ENCODE data around the gene SET.

Gene SET

GRCh38 chr9:128731093-128731492, 42.1 kb downstream of the SET start:
- no peaks in the 10 kb centered on the region for H3K27me3 ChIP-seq (ENCODE audit: insufficient read depth, poor library complexity, severe bottlenecking)
- no peak for TF ChIP-seq SPI1 (IDR thresholded peaks at IDR 0.05; ENCODE audit: borderline replicate concordance, low read depth)
- TF ChIP-seq, protein P1, sequence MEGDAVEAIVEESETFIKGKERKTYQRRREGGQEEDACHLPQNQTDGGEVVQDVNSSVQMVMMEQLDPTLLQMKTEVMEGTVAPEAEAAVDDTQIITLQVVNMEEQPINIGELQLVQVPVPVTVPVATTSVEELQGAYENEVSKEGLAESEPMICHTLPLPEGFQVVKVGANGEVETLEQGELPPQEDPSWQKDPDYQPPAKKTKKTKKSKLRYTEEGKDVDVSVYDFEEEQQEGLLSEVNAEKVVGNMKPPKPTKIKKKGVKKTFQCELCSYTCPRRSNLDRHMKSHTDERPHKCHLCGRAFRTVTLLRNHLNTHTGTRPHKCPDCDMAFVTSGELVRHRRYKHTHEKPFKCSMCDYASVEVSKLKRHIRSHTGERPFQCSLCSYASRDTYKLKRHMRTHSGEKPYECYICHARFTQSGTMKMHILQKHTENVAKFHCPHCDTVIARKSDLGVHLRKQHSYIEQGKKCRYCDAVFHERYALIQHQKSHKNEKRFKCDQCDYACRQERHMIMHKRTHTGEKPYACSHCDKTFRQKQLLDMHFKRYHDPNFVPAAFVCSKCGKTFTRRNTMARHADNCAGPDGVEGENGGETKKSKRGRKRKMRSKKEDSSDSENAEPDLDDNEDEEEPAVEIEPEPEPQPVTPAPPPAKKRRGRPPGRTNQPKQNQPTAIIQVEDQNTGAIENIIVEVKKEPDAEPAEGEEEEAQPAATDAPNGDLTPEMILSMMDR (IDR thresholded peaks at IDR 0.05; ENCODE audit: insufficient read depth, low read length), result no peak
- TF ChIP-seq POLR2AphosphoS5 (IDR thresholded peaks at IDR 0.05; ENCODE audit: low read depth), result no peak
- no peak for TF ChIP-seq GABPA (IDR thresholded peaks at IDR 0.05; ENCODE audit: low read depth)
- TF ChIP-seq, protein P2, sequence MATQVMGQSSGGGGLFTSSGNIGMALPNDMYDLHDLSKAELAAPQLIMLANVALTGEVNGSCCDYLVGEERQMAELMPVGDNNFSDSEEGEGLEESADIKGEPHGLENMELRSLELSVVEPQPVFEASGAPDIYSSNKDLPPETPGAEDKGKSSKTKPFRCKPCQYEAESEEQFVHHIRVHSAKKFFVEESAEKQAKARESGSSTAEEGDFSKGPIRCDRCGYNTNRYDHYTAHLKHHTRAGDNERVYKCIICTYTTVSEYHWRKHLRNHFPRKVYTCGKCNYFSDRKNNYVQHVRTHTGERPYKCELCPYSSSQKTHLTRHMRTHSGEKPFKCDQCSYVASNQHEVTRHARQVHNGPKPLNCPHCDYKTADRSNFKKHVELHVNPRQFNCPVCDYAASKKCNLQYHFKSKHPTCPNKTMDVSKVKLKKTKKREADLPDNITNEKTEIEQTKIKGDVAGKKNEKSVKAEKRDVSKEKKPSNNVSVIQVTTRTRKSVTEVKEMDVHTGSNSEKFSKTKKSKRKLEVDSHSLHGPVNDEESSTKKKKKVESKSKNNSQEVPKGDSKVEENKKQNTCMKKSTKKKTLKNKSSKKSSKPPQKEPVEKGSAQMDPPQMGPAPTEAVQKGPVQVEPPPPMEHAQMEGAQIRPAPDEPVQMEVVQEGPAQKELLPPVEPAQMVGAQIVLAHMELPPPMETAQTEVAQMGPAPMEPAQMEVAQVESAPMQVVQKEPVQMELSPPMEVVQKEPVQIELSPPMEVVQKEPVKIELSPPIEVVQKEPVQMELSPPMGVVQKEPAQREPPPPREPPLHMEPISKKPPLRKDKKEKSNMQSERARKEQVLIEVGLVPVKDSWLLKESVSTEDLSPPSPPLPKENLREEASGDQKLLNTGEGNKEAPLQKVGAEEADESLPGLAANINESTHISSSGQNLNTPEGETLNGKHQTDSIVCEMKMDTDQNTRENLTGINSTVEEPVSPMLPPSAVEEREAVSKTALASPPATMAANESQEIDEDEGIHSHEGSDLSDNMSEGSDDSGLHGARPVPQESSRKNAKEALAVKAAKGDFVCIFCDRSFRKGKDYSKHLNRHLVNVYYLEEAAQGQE (IDR thresholded peaks at IDR 0.05; ENCODE audit: insufficient replicate concordance, low read depth), result no peak
- no peak overlapping the region for H3K27ac ChIP-seq (replicated peaks)
- no peak overlapping the region for H3K4me3 ChIP-seq (replicated peaks; ENCODE audit: insufficient read depth, low read length)
- no peak for DNase-seq (ENCODE audit: low read depth in 1 of 2, low spot score in 1 of 2)

- no peak for DNase-seq (ENCODE audit: low read depth in 1 of 2, low spot score in 1 of 2)
- Histone ChIP-seq H3K4me3 (replicated peaks; ENCODE audit: insufficient read depth, low read length) (no peak overlapping the region), H3K27me3 (ENCODE audit: insufficient read depth, poor library complexity, severe bottlenecking) (no peaks in the 10 kb centered on the region), H3K27ac (replicated peaks) (no peak overlapping the region)
- TF ChIP-seq, protein P1 (IDR thresholded peaks at IDR 0.05; ENCODE audit: insufficient read depth, low read length), result no peak
- TF ChIP-seq, protein P2 (IDR thresholded peaks at IDR 0.05; ENCODE audit: insufficient replicate concordance, low read depth), result no peak
- TF ChIP-seq POLR2AphosphoS5 (IDR thresholded peaks at IDR 0.05; ENCODE audit: low read depth) (no peak), SPI1 (IDR thresholded peaks at IDR 0.05; ENCODE audit: borderline replicate concordance, low read depth) (no peak), GABPA (IDR thresholded peaks at IDR 0.05; ENCODE audit: low read depth) (no peak)
These were observed 42.7 kb downstream of the SET start for GRCh38 chr9:128731691-128732090.

- Histone ChIP-seq H3K27ac (replicated peaks) (peak overlapping the region; percentile 34; the same call in 1 of the 2 replicates), H3K4me3 (replicated peaks; ENCODE audit: insufficient read depth, low read length) (no peak overlapping the region), H3K27me3 (ENCODE audit: insufficient read depth, poor library complexity, severe bottlenecking) (no peaks in the 10 kb centered on the region)
- DNase-seq (ENCODE audit: low read depth in 1 of 2, low spot score in 1 of 2), result peak in 1 of 2 experiments; percentile 21
- no peak for TF ChIP-seq SPI1 (IDR thresholded peaks at IDR 0.05; ENCODE audit: borderline replicate concordance, low read depth)
- TF ChIP-seq, protein P2 (IDR thresholded peaks at IDR 0.05; ENCODE audit: insufficient replicate concordance, low read depth), result no peak
- no peak for TF ChIP-seq GABPA (IDR thresholded peaks at IDR 0.05; ENCODE audit: low read depth)
- no peak for TF ChIP-seq POLR2AphosphoS5 (IDR thresholded peaks at IDR 0.05; ENCODE audit: low read depth)
- TF ChIP-seq, protein P1 (IDR thresholded peaks at IDR 0.05; ENCODE audit: insufficient read depth, low read length), result no peak
These were observed 43.6 kb downstream of the SET start for GRCh38 chr9:128732576-128732975.

Measured in HL-60 (cell line).